Activated naive CD4-positive, alpha-beta T cell treated with anti-CD3 and anti-CD28 coated beads, Interleukin-2, amount 10 ng/mL, durations not matched to agents 7 days and 5 days (primary cell): ENCODE results near the gene PCLAF.
A peak's percentile ranks its signal among the peaks of the same experiment; 100 is the strongest.
"Not testable (repeated sequence)": the region's sequence is repeated elsewhere in the genome, so short reads cannot be mapped to it uniquely, and the experiment has no call there.

Experiments
- CTCF ChIA-PET: fragments of 350-600 bp; sonication (Branson Sonifier 250); formaldehyde crosslinking; loops from one replicate; lab custom pipeline; 2021; ENCODE audit warnings: antibody characterized with exemption; lab: Charles Lee
- DNase-seq: peaks from one replicate; pipeline ENCODE4 v3.0.0-alpha.2; 2020
- H3K27ac Mint-ChIP-seq: one replicate; pipeline ENCODE4 v1.8.0; 2021; ENCODE audit warnings: mild to moderate bottlenecking, moderate library complexity, mixed read lengths
- H3K27me3 Mint-ChIP-seq: one replicate; pipeline ENCODE4 v1.8.0; 2021; ENCODE audit warnings: mild to moderate bottlenecking, mixed read lengths
- H3K36me3 Mint-ChIP-seq: one replicate; pipeline ENCODE4 v1.8.0; 2021; ENCODE audit warnings: mixed read lengths
- H3K4me1 Mint-ChIP-seq: one replicate; pipeline ENCODE4 v1.8.0; 2021; ENCODE audit warnings: mixed read lengths
- H3K4me3 Mint-ChIP-seq: one replicate; pipeline ENCODE4 v1.8.0; 2021; ENCODE audit warnings: mild to moderate bottlenecking, moderate library complexity, mixed read lengths
- H3K9me3 Mint-ChIP-seq: one replicate; pipeline ENCODE4 v1.8.0; 2021; ENCODE audit warnings: mixed read lengths

The PCLAF gene

DNA sequence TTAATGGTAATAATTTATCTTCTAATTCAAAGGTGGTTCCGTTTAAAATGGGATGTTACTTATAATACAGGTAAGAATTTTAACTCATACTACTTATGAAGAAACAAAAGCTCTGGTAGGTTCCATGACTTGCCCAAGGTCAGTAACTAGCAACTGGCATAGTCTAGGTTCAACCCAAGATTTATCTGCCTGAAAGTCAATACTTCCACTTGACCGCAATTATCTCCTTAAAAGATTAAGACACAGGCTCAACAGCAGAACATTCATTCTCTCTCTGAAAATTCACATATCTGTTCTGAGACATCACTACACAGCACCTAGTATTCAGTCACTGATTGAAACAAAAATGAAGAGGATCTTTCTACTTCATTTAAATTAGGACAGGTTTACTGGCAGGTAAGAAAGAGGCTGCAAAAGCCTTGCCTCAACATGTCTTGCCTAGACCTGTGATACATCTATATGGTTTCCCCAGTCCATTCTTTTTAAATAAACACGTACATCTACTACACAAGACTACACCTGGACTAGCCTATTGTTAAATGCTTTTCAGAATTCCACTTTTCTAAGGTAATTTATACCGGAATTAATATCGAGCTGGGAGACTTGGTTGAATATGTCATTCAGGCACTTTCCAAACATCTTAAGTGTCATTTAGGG, 26.4 kb downstream of the PCLAF start:
- no peaks in the 10 kb centered on the region for H3K27me3 Mint-ChIP-seq
- peaks cover 22% of the 10 kb centered on the region for H3K4me1 Mint-ChIP-seq
- peak overlapping the region; percentile 91 for H3K4me3 Mint-ChIP-seq
- peaks cover 7% of the 10 kb centered on the region for H3K36me3 Mint-ChIP-seq
- H3K9me3 Mint-ChIP-seq = no peaks in the 10 kb centered on the region
- CTCF ChIA-PET = interaction anchor here (0.5 kb wide), 1 partner anchor 14 kb away, joined by 3 read pairs; no protein-coding TSS in a partner anchor
- H3K27ac Mint-ChIP-seq = peak overlapping the region; percentile 91
- DNase-seq = no peak

DNA sequence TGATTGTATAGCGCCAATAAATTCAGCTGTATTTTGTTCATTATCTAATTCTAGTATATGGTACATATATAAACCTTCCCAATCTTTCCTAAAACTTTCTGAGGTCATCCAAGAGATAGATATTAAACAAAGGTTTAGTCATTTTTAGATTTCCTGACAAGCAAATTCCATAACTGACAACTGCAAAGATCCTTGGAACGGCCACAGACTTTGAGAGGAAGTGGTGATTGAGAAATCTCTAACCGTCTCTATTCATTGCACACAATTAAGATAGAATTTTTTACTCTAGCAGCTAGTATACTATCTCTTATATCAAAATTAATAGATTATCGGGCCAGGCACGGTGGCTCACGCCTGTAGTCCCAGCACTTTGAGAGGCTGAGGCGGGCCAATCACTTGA, 30.0 kb downstream of the PCLAF start:
- H3K27ac Mint-ChIP-seq = no peak overlapping the region
- H3K4me3 Mint-ChIP-seq = no peak overlapping the region
- H3K36me3 Mint-ChIP-seq = peaks cover 20% of the 10 kb centered on the region
- CTCF ChIA-PET = interaction anchor here (0.5 kb wide), 1 partner anchor 371 kb away, joined by 3 read pairs; no protein-coding TSS in a partner anchor
- H3K4me1 Mint-ChIP-seq = peaks cover 15% of the 10 kb centered on the region
- no peaks in the 10 kb centered on the region for H3K27me3 Mint-ChIP-seq
- no peak for DNase-seq
- H3K9me3 Mint-ChIP-seq = no peaks in the 10 kb centered on the region

- Mint-ChIP-seq H3K9me3 (no peaks in the 10 kb centered on the region), H3K36me3 (peaks cover 20% of the 10 kb centered on the region), H3K4me1 (peaks cover 4% of the 10 kb centered on the region), H3K27me3 (no peaks in the 10 kb centered on the region), H3K27ac (no peak overlapping the region), H3K4me3 (no peak overlapping the region)
- CTCF ChIA-PET = no interaction called here
- no peak for DNase-seq
Observed at GRCh38 chr15:64349375-64349774, 31.9 kb downstream of the PCLAF start.

GRCh38 chr15:64348455-64348854, 32.8 kb downstream of the PCLAF start:
- H3K9me3 Mint-ChIP-seq = no peaks in the 10 kb centered on the region
- no peak for DNase-seq
- CTCF ChIA-PET = no interaction called here
- no peak overlapping the region for H3K4me3 Mint-ChIP-seq
- H3K27ac Mint-ChIP-seq = no peak overlapping the region
- H3K36me3 Mint-ChIP-seq = peaks cover 20% of the 10 kb centered on the region
- H3K4me1 Mint-ChIP-seq = peaks cover 4% of the 10 kb centered on the region
- no peaks in the 10 kb centered on the region for H3K27me3 Mint-ChIP-seq

DNA sequence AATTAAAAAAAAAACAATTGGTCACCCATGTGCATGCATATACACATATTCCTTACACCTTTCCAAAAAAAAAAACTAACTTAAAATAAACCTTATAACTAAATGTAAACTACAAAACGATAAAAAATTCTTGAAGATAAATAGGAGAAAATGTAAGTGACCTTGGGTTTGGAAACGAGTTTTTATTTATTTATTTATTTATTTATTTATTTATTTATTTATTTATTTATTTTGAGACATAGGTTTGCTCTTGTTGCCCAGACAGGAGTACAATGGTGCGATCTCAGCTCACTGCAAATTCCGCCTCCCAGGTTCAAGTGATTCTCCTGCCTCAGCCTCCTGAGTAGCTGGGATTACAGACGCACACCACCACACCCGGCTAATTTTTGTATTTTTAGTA, 35.0 kb downstream of the PCLAF start:
- H3K27ac Mint-ChIP-seq, H3K4me1 Mint-ChIP-seq, H3K9me3 Mint-ChIP-seq, H3K4me3 Mint-ChIP-seq, H3K27me3 Mint-ChIP-seq, DNase-seq: not testable (repeated sequence)
- CTCF ChIA-PET = interaction anchor here (0.9 kb wide), 1 partner anchor 95 kb away, joined by 3 read pairs; no protein-coding TSS in a partner anchor
- peaks cover 24% of the 10 kb centered on the region for H3K36me3 Mint-ChIP-seq

GRCh38 chr15:64344651-64345294, 36.5 kb downstream of the PCLAF start:
- Mint-ChIP-seq H3K36me3 (peaks cover 27% of the 10 kb centered on the region), H3K9me3 (no peaks in the 10 kb centered on the region), H3K27ac (no peak overlapping the region), H3K4me3 (no peak overlapping the region), H3K4me1 (peaks cover 4% of the 10 kb centered on the region), H3K27me3 (no peaks in the 10 kb centered on the region)
- CTCF ChIA-PET = no interaction called here
- no peak for DNase-seq

DNA sequence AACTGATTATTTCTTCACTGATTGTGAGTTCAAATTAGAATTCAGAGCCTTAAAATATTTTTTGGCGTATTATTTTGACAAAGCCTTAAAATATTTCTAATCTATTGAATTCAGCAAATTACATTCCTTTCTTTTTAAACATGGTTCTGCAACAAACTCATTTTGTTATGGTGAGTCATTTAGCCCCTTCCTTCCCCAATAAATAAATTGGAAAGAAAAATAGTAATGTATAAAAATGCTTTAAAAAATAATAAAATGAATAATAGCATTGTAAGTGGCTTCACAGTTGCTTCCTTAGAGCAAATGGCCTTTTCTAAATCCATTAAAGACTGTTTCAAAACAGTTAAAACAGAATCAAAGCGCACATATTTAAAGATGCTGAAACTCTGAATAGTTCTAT, 37.4 kb downstream of the PCLAF start:
- no peak overlapping the region for H3K27ac Mint-ChIP-seq
- DNase-seq = no peak
- H3K4me1 Mint-ChIP-seq = no peaks in the 10 kb centered on the region
- peaks cover 21% of the 10 kb centered on the region for H3K36me3 Mint-ChIP-seq
- H3K4me3 Mint-ChIP-seq = no peak overlapping the region
- CTCF ChIA-PET = interaction anchor here (0.9 kb wide), 1 partner anchor 9 kb away, joined by 3 read pairs; no protein-coding TSS in a partner anchor
- H3K9me3 Mint-ChIP-seq = no peaks in the 10 kb centered on the region
- H3K27me3 Mint-ChIP-seq = no peaks in the 10 kb centered on the region

DNA sequence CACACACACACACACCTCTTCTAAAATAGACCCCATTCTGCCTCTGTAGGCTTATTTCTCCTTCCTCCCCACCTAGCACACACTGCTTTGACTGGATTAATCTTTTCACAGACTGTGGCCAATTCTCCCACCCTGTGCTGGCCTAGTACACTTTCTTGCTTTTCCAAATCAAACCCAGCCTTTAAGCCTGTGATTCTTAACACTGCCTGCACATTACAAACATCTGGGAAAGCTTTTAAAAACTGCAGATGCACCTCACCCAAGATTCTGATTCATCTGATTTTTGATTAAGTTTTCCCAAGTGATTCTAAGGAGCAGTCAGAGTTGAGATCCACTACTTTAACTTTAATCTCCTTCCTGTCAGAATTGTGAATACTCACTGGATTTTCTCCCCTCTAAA, 38.0 kb downstream of the PCLAF start:
- Mint-ChIP-seq H3K27ac (no peak overlapping the region), H3K4me1 (no peaks in the 10 kb centered on the region), H3K4me3 (no peak overlapping the region), H3K9me3 (no peaks in the 10 kb centered on the region), H3K36me3 (peaks cover 18% of the 10 kb centered on the region), H3K27me3 (no peaks in the 10 kb centered on the region)
- DNase-seq = no peak
- CTCF ChIA-PET = interaction anchor here (0.9 kb wide), 1 partner anchor 8 kb away, joined by 3 read pairs; no protein-coding TSS in a partner anchor

GRCh38 chr15:64341961-64342360, 39.3 kb downstream of the PCLAF start:
- no peak overlapping the region for H3K27ac Mint-ChIP-seq
- H3K27me3 Mint-ChIP-seq = no peaks in the 10 kb centered on the region
- H3K4me3 Mint-ChIP-seq = no peak overlapping the region
- H3K4me1 Mint-ChIP-seq = no peaks in the 10 kb centered on the region
- no peak for DNase-seq
- H3K9me3 Mint-ChIP-seq = no peaks in the 10 kb centered on the region
- CTCF ChIA-PET = no interaction called here
- peaks cover 14% of the 10 kb centered on the region for H3K36me3 Mint-ChIP-seq

DNA sequence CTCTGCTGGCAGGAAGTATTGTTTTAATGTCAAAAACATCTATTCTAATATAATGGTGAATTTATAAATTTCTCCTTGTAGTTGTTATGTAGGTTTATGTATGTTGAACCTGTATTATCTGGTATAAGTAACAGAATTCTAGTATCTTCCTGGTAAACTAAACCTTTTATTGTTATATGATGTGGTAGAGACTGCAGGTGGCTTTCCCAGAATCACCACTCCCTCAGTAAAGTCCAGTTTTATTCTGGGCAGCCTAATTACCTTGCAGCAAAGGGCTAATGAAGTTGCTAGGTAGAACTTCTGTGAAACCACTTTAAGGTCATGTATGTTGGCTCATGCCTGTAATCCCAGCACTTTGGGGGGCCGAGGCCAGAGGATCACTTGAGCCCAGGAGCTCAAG, 40.9 kb downstream of the PCLAF start:
- Mint-ChIP-seq H3K27ac (no peak overlapping the region), H3K27me3 (no peaks in the 10 kb centered on the region), H3K9me3 (no peaks in the 10 kb centered on the region), H3K36me3 (peaks cover 9% of the 10 kb centered on the region), H3K4me1 (peaks cover 8% of the 10 kb centered on the region), H3K4me3 (no peak overlapping the region)
- no peak for DNase-seq
- CTCF ChIA-PET = no interaction called here

- no peaks in the 10 kb centered on the region for H3K27me3 Mint-ChIP-seq
Observed at GRCh38 chr15:64337761-64338160, 43.5 kb downstream of the PCLAF start.

GRCh38 chr15:64333986-64334929, 47.0 kb downstream of the PCLAF start:
- Mint-ChIP-seq H3K4me3 (no peak overlapping the region), H3K27ac (peak overlapping the region; percentile 54), H3K4me1 (peaks cover 24% of the 10 kb centered on the region), H3K9me3 (no peaks in the 10 kb centered on the region), H3K27me3 (no peaks in the 10 kb centered on the region), H3K36me3 (peaks cover 7% of the 10 kb centered on the region)
- DNase-seq = peak; percentile 51
- CTCF ChIA-PET = interaction anchor here (1.2 kb wide), 1 partner anchor 9 kb away, joined by 3 read pairs; no protein-coding TSS in a partner anchor

More at GRCh38 chr15:64337761-64338160, 43.5 kb downstream of the PCLAF start:
- H3K27ac Mint-ChIP-seq = no peak overlapping the region
- H3K36me3 Mint-ChIP-seq = peaks cover 14% of the 10 kb centered on the region
- CTCF ChIA-PET = no interaction called here
- no peaks in the 10 kb centered on the region for H3K9me3 Mint-ChIP-seq
- no peak for DNase-seq
- H3K4me3 Mint-ChIP-seq = no peak overlapping the region
- peaks cover 24% of the 10 kb centered on the region for H3K4me1 Mint-ChIP-seq

DNA sequence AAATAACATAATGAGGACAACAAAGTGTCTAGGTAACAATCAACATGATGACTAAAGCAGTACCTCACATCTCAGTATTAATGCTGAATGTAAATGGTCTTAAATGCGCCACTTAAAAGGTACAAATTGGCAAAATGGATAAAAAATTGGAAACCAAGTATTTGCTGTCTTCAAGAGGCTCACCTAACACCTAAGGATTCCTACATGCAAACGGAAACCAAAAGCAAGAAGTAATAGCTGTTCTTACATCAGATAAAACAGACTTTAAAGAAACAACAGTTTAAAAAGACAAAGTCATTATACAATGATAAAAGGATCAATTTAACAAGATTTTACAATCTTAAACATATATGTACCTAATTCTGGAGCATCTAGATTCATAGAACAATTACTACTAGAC, 47.7 kb downstream of the PCLAF start:
- DNase-seq = no peak
- H3K36me3 Mint-ChIP-seq = peaks cover 7% of the 10 kb centered on the region
- CTCF ChIA-PET = no interaction called here
- H3K4me3 Mint-ChIP-seq = no peak overlapping the region
- peaks cover 24% of the 10 kb centered on the region for H3K4me1 Mint-ChIP-seq
- H3K27ac Mint-ChIP-seq = peak overlapping the region; percentile 33
- H3K9me3 Mint-ChIP-seq = no peaks in the 10 kb centered on the region
- H3K27me3 Mint-ChIP-seq = no peaks in the 10 kb centered on the region

- DNase-seq, H3K27ac Mint-ChIP-seq, H3K36me3 Mint-ChIP-seq, H3K27me3 Mint-ChIP-seq, H3K4me3 Mint-ChIP-seq, CTCF ChIA-PET, H3K9me3 Mint-ChIP-seq: not testable (repeated sequence)
- H3K4me1 Mint-ChIP-seq = peaks cover 24% of the 10 kb centered on the region
Observed at GRCh38 chr15:64331668-64332067, 49.6 kb downstream of the PCLAF start.
